Esophagus muscularis mucosa (tissue), 4 donors: ENCODE measurements around the gene TRMU.

Experiments
- EP300 ChIP-seq: sonication (generic); formaldehyde crosslinking; IDR thresholded peaks from one replicate; pipeline ENCODE4 v1.6.1; 2017; ENCODE audit warnings: antibody characterized with exemption
- POLR2A ChIP-seq: fragments of 450-650 bp; IDR thresholded peaks from one replicate; pipeline ENCODE4 v1.6.1; 2017; ENCODE audit warnings: antibody characterized with exemption, moderate library complexity, mild to moderate bottlenecking, low read depth
- POLR2AphosphoS5 ChIP-seq, 2 donors: sonication (generic); formaldehyde crosslinking; IDR thresholded peaks; one replicate each; pipeline ENCODE4 v1.6.1; 2017; ENCODE audit warnings: antibody characterized with exemption in 2 of 2
- TF ChIP-seq, protein P1 (sequence below), 3 experiments: fragments of 200-600 bp in 2 of 3; fragments of 450-650 bp in 1 of 3; sonication (generic) in 2 of 3; IDR thresholded peaks; one replicate each; pipeline ENCODE4 v1.5.1; 2017 to 2019; ENCODE audit warnings: antibody characterized with exemption in 3 of 3, mild to moderate bottlenecking in 2 of 3, moderate library complexity in 1 of 3

- TF ChIP-seq, protein P1, sequence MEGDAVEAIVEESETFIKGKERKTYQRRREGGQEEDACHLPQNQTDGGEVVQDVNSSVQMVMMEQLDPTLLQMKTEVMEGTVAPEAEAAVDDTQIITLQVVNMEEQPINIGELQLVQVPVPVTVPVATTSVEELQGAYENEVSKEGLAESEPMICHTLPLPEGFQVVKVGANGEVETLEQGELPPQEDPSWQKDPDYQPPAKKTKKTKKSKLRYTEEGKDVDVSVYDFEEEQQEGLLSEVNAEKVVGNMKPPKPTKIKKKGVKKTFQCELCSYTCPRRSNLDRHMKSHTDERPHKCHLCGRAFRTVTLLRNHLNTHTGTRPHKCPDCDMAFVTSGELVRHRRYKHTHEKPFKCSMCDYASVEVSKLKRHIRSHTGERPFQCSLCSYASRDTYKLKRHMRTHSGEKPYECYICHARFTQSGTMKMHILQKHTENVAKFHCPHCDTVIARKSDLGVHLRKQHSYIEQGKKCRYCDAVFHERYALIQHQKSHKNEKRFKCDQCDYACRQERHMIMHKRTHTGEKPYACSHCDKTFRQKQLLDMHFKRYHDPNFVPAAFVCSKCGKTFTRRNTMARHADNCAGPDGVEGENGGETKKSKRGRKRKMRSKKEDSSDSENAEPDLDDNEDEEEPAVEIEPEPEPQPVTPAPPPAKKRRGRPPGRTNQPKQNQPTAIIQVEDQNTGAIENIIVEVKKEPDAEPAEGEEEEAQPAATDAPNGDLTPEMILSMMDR (IDR thresholded peaks at IDR 0.05): no peak
- no peak for TF ChIP-seq POLR2A
- no peak for TF ChIP-seq POLR2AphosphoS5 (IDR thresholded peaks at IDR 0.05)
- TF ChIP-seq EP300: no peak
These were observed 21.3 kb downstream of the TRMU start for GRCh38 chr22:46356496-46357480.
